AG08396 (cell line): Measurements from ENCODE around the gene PELI2.
A peak's percentile ranks its signal among the peaks of the same experiment; 100 is the strongest.

ENCODE experiments used
- DNase-seq: peaks from one replicate; pipeline ENCODE4 v3.0.0; 2012; ENCODE audit warnings: low spot score, mixed read lengths

Gene PELI2

DNA sequence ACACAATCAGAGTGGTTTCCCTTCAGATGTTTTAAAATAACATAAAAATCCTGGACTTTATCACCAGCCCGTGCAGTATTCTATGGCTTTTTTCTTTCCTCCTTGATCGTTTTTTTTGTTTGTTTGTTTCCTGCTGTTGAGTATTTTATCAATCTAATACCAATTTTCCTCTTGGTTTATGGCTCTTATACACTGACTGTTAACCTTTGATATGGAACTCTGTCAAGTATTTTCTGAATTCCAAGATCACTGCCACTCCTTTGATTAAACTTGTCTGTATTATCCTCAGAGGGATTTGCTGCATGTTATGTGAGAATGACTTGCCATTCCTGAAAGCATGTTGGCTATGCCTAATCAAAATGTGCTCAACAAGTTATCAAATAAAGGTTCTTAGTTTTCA lies 88.4 kb downstream of the PELI2 start:
- DNase-seq = no peak

DNA sequence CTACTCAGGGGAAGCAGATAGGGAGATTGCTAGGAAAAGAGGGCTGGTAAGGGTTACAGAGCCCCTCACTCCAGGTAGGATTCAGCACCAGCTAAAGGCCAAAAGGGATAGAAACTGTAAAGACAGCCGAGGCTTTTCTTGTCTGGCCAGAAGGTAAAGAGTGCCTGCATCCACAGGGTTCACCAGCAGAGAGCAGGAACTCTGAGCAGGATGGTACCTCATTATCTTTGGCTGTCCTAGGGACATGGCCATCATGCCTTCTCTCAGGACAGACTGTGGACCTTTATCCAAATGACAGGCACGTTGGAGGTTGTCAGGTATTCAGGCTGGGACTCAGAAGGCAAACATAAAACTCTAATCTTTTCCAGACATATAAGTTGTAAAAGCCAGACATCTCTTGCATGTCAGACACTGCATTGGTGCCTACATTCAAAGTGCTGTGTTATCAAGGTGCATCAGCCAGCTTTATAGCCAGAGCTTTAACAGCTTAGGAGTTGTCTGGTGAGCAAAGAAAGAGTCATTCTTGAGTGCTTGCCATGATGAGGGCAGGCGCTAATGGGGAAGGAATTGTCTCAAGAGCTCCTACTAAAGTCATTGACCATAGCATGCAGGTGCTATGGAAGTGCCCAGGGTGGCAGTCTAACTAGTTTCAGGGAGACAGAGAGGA lies 89.5 kb downstream of the PELI2 start:
- no peak for DNase-seq

DNA sequence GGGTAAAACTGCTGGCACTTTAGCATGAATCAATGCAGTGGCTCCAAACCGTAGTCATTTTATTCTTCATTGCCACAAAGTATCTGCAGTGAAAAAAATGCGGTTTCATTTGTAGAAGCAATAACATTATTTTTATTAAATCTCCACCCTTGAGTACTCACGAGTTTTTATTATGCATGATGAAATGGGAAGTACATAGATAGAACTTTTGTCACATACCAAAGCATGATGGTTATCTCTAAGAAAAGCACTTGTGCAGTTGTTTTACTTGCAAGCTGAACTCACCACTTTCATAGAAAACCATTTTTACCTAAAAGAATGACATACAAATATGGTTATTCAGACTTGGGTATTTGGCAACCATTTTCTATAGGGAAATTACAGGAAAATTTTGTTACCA lies 90.3 kb downstream of the PELI2 start:
- DNase-seq = no peak

DNA sequence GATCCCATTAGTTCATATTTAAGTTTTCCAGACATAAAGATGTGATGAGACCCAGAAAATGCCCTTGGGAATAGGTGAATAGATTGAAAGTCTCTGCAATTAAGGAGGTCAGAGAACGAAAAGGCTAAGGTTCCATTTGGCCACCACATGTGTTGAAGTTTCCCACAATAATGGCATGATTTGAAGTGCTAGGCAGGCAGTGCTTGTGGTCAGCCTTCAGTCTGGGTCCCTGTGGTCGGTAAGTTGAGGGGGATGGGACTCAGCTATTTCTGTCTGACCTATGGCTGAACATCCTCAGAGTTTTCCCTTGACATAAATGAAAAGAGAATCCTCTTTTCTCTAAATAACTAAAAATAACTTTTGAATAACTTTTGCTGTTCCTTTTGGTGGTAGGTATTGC lies 92.4 kb downstream of the PELI2 start:
- DNase-seq = no peak

DNA sequence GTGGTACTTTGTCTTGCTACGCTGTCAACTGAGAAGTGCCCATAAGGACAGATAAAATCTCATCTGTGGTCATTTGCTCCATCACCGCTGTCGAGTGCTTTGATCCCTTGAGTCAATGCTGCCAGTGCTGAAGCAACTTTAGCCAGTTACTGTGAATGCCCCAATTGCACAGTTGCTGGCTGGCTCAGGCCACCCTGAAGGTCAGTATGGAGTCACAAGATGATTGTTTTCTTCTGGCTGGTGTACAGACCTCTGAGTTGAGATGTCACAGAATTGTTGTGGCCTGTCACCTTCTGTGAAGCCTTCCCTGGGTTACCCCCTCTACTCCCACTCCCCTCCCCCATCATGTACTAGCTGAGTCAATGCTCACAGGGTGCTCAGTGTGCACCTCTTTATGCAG lies 92.9 kb downstream of the PELI2 start:
- no peak for DNase-seq

DNA sequence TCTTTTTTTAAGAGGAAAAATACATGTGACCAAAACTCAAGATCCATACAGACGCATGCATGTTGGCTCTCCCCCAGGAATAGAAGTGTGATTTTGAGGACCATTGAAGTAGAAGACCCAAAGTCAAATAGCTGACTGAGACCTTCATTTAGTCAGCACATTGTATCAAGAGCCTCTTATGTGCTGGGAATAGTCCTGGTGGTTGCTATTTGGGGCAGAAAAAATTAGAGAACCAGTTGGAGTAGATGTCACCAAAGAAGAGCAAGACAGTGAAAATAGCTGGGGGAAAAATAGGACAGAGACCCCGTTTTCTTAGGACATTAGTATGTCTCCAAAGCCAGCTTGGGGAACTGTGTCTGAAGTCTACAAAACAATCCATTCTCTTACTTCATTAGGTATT lies 93.6 kb downstream of the PELI2 start:
- no peak for DNase-seq

DNA sequence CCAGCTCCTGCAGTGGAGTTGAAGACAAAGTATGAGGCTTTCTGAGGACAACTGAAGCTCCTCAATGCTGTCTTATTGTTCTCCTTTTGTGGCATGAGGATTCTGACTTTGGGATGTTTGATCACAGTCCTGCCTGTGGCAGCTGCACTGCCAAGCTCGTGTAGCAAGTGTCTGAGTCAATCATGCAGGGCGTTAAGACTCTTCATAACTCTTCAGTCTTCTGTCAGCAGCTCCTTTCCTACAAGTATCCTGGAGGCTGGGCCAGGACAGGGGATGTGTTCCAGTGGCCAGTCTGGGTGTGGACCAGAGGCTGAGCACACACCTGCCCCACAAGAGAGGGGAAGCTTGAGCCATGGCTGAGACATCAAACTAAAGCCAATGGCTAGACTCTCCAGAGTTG lies 94.3 kb downstream of the PELI2 start:
- no peak for DNase-seq

DNA sequence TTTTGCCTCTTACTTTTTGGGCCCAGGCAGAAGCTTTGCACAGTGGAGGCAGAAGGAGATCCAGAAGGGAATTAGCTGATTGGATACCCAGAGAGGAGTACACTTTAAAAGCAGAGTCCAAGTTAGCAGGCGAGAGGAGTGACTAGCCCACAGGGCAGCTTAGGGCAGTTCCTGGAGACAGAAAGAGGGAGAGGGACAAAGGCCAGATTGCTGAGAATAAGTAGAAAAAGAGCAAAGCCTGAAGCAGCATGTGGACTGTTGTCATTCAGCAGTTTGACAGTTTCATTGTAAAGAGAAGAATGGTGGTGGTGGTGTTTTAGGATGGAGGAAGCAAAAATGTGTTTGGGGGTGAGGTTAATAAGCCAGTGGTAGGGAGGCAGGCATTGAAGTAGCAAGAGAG lies 95.1 kb downstream of the PELI2 start:
- DNase-seq = no peak

DNA sequence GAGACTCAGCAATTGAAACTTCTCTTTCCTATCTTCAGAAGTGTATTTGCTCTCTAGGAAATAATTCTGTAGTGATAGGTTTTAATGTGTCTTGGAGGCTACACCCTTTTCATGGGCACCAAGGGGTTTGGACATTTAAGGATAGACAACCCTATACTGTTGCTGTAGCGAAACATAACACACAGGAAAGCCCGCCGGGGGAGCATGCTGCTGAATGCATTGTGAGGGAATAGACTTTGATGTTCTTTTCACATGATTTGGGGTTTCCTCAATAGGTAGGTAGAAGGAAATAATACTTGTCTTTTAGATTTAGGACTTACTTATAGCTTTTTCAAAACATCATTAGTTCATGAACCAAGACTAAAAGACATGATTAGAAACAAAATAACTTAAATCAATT lies 97.0 kb downstream of the PELI2 start:
- DNase-seq = no peak

DNA sequence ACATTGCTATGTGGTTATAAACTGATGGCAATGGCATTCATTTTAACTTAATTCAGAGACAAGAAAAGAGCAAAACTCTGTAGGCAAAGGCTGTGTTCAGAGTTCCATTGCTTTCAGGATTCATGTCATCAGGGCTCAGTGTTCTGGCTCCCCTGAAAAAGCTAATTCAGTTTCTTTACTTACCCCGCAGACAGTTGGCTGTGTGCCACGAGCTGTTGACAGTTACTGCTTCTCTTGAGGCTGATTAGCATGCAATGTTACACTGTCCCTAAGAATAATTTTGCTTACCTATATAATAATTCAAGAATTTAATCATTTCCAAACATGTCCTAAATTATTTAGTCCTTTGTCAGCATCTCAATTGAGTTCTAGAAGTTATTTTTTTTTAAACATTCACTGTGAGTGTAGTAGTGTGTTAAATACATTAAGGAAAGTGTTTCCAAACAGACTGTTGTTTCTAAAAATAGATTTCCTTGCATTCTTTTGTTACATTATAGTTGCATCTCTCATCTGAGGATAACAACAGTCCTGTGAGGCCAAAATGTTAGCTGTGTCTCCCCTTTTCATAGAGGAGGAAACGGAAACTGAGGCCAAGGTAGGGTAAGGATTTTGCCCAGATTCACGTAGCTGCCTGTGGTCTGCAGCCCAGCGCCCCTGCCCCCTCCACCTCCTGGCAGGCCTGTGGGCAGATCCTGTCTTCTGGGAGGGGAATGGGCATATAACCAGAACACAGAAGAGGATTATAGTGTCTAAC lies 98.6 kb downstream of the PELI2 start:
- no peak for DNase-seq

DNA sequence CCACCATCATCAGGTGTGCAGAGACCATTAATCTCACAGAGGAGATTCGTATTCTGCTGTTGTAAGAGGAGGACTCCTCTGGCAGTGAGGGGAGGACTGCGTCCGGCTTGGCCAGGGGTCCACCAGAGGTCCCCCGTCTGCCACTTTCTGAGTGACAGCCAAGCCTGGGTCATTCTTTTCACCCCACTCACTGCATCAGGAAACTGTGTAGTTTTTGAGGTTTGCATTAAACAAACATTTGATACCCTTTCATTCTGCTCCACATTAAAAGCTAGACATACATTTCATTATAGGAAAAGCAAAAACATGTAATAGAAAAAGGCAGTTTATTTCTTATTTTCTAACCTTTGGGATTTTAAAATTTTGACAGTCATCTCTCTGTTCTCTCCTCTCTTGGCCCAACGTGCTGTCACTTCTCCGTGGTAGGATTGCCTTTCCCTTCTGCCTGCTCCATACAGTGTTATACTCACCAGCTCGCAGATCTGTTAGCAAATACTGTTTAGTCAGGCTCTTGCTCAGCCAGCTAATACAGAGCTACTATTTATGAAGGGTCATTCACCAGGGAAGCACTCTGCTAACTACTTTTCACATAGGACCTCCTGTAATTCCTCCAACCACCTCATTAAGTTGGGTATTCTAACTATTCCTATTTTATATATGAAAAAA lies 99.3 kb downstream of the PELI2 start:
- DNase-seq = peak; percentile 20

DNA sequence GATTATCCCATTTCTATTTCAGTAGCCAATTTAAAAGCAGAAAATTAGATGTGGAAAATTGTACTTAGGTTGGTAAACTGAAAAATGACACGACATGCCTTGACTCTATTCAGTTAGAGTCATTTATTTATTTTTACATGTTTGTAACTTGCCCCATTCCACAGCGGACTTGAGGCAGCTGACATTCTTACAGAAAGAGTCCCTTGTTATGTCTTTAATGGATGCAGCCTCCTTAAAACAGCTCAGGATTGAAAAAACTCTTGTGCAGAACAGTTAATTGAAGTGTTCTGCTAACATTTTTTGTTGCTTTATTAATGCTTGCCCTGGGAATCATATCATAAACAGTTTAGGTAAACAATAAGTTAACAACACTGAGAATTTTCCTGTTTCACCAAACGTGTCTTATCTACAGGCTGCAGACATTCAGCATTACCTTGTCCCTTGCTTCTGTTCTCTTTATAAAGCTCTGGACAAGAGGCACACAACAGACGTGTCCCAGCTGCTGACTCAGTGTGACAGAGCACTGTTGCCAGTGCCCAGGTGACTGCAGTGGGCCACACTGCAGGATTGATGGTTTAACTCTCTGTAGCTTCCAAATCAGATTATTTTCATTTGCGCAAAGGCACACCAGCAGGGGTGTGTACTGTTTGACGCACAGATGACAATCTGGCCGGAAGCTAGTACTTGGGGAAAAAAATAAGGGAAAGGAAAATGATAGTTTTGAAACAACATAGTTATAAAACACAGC lies 101.6 kb downstream of the PELI2 start:
- DNase-seq = no peak

DNA sequence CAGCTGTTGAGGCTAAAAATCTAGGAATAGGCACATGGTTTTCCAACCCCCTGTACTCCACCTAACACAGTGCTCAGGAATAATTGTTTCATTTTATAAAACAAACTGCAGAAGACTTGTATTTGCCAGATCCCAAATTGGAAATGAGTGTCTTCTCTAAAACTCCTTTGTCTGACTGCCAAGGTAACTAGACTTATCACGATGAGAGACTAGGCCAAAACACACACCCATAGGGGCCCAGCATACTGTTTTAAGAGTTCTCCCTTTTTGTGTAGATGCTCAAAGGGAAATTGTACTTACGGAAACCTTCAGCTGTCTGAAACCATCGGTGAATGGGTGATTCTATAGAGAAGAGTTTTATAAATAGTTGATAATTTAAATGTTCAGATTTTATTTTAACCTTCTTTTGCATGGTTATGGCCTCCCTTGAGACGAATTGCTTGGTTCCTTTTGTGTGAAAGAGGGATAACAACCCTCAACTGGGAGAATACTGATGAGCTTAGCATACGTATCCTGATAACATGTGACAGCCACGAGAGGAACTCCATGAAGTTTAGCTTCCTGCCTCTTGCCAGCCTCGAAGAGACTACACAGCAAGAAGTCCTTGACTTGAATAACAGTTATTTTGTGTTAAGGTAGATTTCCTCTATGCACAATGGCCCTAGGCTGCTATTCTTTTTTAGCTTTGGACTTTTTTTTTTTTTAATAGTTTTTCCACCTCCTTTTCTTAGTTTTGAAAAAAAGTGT lies 103.3 kb downstream of the PELI2 start:
- no peak for DNase-seq

DNA sequence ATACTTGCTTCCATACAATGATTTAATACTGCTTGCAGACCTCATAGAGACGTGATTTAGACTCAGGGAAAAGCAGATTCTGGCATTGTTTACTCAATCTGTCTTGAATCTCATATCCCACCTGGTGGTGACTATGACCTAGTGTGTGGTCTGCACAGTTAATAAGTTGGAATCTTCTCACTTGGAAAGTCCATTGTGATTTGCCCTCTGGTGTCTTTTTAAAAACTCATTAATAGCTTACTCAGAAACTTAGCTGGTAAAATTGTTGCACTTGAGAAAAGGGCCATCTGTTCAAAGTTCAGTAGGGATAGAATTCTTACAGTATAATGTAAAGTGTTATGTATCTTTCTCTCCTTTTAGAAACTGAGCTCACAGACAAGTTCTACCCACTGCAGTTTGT lies 106.0 kb downstream of the PELI2 start:
- DNase-seq = no peak

DNA sequence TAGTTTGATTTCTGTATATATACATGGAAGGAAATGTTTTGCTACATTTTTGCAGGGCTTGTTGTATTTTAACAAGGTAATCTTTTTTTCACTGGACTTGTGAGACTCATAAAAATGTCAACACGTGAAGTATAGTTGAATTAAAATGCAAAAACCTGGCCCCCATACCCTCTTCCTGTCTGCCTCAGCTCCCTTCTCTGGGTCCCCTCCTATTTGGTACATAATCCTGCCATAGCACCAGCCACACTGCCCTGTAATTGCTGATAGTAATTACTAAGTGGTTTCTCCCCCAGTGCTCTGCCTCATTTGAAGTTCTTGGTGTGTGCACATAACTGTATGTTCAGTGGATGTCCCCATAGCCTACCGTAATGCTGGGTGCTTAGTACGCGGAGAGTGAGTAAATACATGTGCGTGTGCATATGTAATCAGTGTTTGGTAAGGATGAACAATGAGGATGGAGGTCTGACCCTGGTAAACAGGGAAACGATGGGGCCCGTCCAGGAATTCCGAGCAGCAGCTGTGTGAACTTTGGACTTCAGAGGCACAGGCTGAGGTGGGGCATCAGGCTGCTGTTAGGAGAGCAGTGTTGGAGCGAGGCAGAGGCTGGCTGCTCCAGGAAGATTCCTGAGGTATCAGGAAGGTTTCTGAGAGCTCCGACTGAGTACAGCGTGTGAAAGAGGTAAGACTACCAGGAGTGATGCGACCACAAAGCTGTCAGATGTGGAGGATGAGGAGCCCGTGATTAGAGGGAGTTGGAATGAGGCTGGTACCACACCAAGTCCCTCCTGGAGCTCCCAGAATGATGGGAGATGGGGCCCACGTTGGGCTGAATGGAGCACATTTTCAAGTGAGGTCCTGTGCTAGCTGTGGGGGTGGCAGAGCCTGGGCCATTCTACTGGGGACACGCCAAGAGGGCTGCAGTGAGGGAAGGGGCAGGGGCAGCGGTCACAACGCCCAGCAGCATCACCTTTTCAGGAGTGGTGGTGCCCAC lies 106.8 kb downstream of the PELI2 start:
- DNase-seq = no peak

DNA sequence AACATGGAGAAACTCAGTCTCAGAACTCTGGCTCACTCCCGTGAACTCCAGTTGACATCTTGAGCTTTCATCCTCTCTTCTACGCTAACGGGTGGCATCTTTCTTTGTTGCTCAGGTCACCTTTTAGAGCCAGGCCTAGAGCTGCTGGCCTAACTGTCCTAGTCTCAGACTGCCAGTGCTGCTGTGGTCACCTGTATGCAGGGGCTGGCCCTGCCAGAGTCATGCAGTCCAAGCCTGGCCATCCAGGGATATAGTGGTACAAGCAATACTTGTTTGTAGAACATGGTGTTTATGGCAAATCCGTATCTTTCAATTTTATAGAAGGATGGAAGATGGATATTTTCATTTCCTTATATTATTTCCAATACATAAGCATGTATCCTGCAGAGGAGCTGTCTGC lies 117.2 kb downstream of the PELI2 start:
- DNase-seq = no peak

DNA sequence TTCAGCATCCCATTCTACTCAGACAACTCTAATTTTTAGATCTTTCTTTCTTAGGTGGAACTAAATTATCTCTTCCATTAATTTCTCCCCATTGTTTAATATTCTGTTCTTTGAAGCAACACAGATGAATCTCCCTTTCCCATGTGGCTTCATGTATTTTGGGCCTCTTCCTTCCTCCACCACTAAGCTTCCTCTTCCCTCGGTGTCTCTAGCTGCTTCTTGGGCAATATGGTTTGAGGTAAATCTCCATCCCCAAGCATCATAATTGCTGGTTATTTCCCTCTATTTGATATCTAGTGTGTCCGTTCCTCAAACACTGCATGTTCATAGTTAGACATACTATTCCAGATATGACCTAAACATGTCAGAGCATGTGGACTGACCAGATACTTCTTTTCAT lies 119.2 kb downstream of the PELI2 start:
- no peak for DNase-seq

DNA sequence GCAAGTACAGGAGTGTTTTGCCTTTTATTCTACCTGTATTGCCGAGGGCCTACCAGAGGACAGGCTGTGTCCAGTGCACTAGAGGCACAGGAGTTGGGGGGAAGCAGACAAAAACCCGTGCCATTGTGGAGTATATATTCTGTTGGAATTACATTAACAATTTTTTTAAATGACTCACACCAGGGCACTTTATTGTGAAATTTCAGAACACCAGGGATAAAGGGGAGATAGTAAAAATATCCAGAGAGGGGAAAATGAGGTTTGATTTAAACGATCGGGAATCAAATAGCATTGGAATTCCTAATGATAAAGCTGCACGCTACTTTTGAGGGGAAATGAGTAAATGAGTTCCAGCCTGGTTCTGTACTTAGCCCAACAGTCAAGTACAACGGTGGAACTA lies 123.2 kb downstream of the PELI2 start:
- DNase-seq = no peak

DNA sequence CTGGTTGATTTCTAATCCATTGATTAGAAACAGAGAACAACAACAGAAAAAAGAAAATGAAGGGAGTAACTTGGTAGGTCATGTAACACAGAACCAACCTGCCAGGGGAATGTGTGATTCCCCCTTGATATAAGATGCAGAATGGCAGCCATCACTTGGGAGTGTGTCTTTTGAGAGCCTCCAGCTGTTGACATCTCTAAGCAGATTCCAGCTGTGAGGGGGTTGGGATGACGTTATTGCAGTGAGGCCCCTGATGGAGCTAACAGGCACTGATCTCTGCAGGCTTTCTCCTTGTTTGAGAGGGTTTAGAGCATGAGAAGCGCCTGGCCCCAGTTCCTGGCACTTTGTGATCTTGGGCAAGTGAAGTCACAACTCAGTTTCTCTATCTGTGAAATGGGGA lies 124.9 kb downstream of the PELI2 start:
- no peak for DNase-seq

DNA sequence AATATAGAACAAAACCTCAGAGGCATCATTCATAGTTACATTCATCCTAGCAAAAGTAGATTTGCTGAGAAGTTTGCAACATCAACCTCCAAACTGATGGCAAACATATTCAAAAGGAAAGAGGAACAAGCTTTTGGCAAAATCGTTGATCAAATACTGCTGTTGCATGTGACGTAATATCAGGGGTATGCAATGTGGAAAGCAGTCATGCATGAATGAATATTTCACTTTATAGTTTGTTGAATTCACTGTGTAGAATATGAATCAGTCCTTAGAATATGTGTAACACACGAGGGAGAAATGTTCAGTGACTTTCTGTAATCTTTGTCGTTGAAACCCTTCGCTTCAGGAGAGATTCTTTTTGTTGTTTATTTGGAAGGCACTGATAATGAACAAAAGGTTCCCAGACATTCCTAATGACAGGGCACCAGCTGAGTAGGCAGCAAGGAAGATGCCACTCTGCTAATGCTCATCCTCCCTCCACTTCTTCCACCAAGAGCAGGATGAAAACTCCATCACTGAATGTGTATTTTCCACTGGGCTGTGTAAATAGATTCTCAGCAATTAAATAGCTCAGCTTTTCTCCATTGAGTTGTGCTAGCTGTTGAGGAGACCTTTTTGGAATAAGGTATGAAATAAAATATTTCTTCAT lies 126.1 kb downstream of the PELI2 start:
- peak; percentile 51 for DNase-seq
